NCI-H1092 treated with DMSO at 0.1 percent for 48 hours (cell line): ENCODE results near the gene TMEM154.

ENCODE experiments used
- DNase-seq: peaks from one replicate; lab custom pipeline; 2025; lab: John Stamatoyannopoulos, UW

The TMEM154 gene

GRCh38 chr4:152696764-152697261 lies 17.0 kb upstream of the TMEM154 start:
- DNase-seq, result no peak

GRCh38 chr4:152693871-152694270 lies 14.1 kb upstream of the TMEM154 start:
- no peak for DNase-seq

- DNase-seq, result no peak
These were observed 12.0 kb upstream of the TMEM154 start for GRCh38 chr4:152691761-152692160.

GRCh38 chr4:152690706-152691651 lies 11.2 kb upstream of the TMEM154 start:
- DNase-seq, result peak; percentile 22

GRCh38 chr4:152689615-152690501 lies 10.1 kb upstream of the TMEM154 start:
- DNase-seq, result no peak

- DNase-seq, result no peak
These were observed 8.3 kb upstream of the TMEM154 start for GRCh38 chr4:152687974-152688599.

- no peak for DNase-seq
These were observed 6.7 kb upstream of the TMEM154 start for GRCh38 chr4:152686452-152687013.

GRCh38 chr4:152684587-152684986 lies 4.8 kb upstream of the TMEM154 start:
- DNase-seq, result no peak

- no peak for DNase-seq
These were observed 4.2 kb upstream of the TMEM154 start for GRCh38 chr4:152684007-152684406.

GRCh38 chr4:152682143-152682941 lies 2.5 kb upstream of the TMEM154 start:
- no peak for DNase-seq

GRCh38 chr4:152680988-152681603 lies 1.3 kb upstream of the TMEM154 start:
- no peak for DNase-seq

- DNase-seq, result peak; percentile 16
These were observed 956 bp downstream of the TMEM154 start for GRCh38 chr4:152678841-152679240.

- no peak for DNase-seq
These were observed 2.7 kb downstream of the TMEM154 start for GRCh38 chr4:152677117-152677516.

GRCh38 chr4:152676052-152676854 lies 3.5 kb downstream of the TMEM154 start:
- DNase-seq, result no peak

- DNase-seq, result no peak
These were observed 5.4 kb downstream of the TMEM154 start for GRCh38 chr4:152674359-152674758.

- no peak for DNase-seq
These were observed 6.3 kb downstream of the TMEM154 start for GRCh38 chr4:152673489-152673888.

- no peak for DNase-seq
These were observed 7.3 kb downstream of the TMEM154 start for GRCh38 chr4:152672206-152673092.

GRCh38 chr4:152668338-152668964 lies 11.3 kb downstream of the TMEM154 start:
- no peak for DNase-seq
